Measurements from ENCODE around the gene PRKG1.

The PRKG1 gene

GRCh38 chr10:51862149-51862548 lies 787.9 kb downstream of the PRKG1 start:
- DNase-seq: no peak

GRCh38 chr10:51867956-51868355 lies 793.7 kb downstream of the PRKG1 start:
- no peak for DNase-seq

GRCh38 chr10:51874131-51874530 lies 799.8 kb downstream of the PRKG1 start:
- no peak for DNase-seq

- DNase-seq: no peak
These were observed 801.3 kb downstream of the PRKG1 start for GRCh38 chr10:51875610-51876009.

- no peak for DNase-seq
These were observed 802.2 kb downstream of the PRKG1 start for GRCh38 chr10:51876503-51876902.

- no peak for DNase-seq
These were observed 802.7 kb downstream of the PRKG1 start for GRCh38 chr10:51876979-51877378.

GRCh38 chr10:51877636-51878035 lies 803.3 kb downstream of the PRKG1 start:
- no peak for DNase-seq

- no peak for DNase-seq
These were observed 804.4 kb downstream of the PRKG1 start for GRCh38 chr10:51878695-51879094.

GRCh38 chr10:51879238-51879637 lies 805.0 kb downstream of the PRKG1 start:
- no peak for DNase-seq

GRCh38 chr10:51881213-51881612 lies 806.9 kb downstream of the PRKG1 start:
- no peak for DNase-seq

GRCh38 chr10:51886438-51887068 lies 812.3 kb downstream of the PRKG1 start:
- no peak for DNase-seq

GRCh38 chr10:51888263-51888662 lies 814.0 kb downstream of the PRKG1 start:
- DNase-seq: no peak

- no peak for DNase-seq
These were observed 818.0 kb downstream of the PRKG1 start for GRCh38 chr10:51892313-51892712.

GRCh38 chr10:51892965-51893658 lies 818.8 kb downstream of the PRKG1 start:
- DNase-seq: peak; percentile 14

GRCh38 chr10:51894771-51895578 lies 820.7 kb downstream of the PRKG1 start:
- no peak for DNase-seq

GRCh38 chr10:51896849-51897248 lies 822.6 kb downstream of the PRKG1 start:
- no peak for DNase-seq

GRCh38 chr10:51897560-51897959 lies 823.3 kb downstream of the PRKG1 start:
- no peak for DNase-seq

- DNase-seq: no peak
These were observed 825.9 kb downstream of the PRKG1 start for GRCh38 chr10:51900180-51900579.

GRCh38 chr10:51903675-51904074 lies 829.4 kb downstream of the PRKG1 start:
- no peak for DNase-seq

- DNase-seq: no peak
These were observed 830.7 kb downstream of the PRKG1 start for GRCh38 chr10:51905032-51905431.

GRCh38 chr10:51907361-51907760 lies 833.1 kb downstream of the PRKG1 start:
- DNase-seq: no peak

GRCh38 chr10:51910189-51910588 lies 835.9 kb downstream of the PRKG1 start:
- no peak for DNase-seq

- no peak for DNase-seq
These were observed 836.3 kb downstream of the PRKG1 start for GRCh38 chr10:51910596-51910995.

- no peak for DNase-seq
These were observed 837.4 kb downstream of the PRKG1 start for GRCh38 chr10:51911723-51912122.
